GM12878 (cell line): Measurements from ENCODE around the gene SHISA7. TPM values are rescaled to one million over a fixed set of nuclear protein-coding genes. Genes with fewer than 3 reads are reported as not detected.

Source experiments
- BMI1 ChIP-seq: fragments of 450-650 bp; IDR thresholded peaks from 2 replicates; pipeline ENCODE4 v1.6.1; 2016; ENCODE audit warnings: mild to moderate bottlenecking, moderate library complexity, borderline replicate concordance
- CEBPZ ChIP-seq: fragments of 150-350 bp; IDR thresholded peaks from 2 replicates; pipeline ENCODE4 v1.6.1; 2016; ENCODE audit warnings: low read depth, low read length
- CHD4 ChIP-seq: fragments of 200-600 bp; sonication (generic); IDR thresholded peaks from 2 replicates; pipeline ENCODE4 v1.6.1; 2016; ENCODE audit warnings: mild to moderate bottlenecking
- CREM ChIP-seq: IDR thresholded peaks from 2 replicates; pipeline ENCODE4 v1.6.1; 2014; ENCODE audit warnings: antibody characterized with exemption, low read depth
- ELK1 ChIP-seq: IDR thresholded peaks from 2 replicates; pipeline ENCODE4 v1.6.1; 2012; ENCODE audit warnings: low read depth, low read length, improper control_type of control experiment
- HDAC2 ChIP-seq: fragments of 200-600 bp; sonication (generic); IDR thresholded peaks from 2 replicates; pipeline ENCODE4 v1.6.1; 2017
- HDAC6 ChIP-seq: fragments of 200-600 bp; sonication (generic); IDR thresholded peaks from one replicate; pipeline ENCODE4 v1.8.0; 2017; ENCODE audit warnings: antibody characterized with exemption; ENCODE audit not compliant: unreplicated experiment
- HSF1 ChIP-seq: fragments of 150-350 bp; IDR thresholded peaks from 2 replicates; pipeline ENCODE4 v1.6.1; 2014; ENCODE audit warnings: mild to moderate bottlenecking, low read depth, low read length
- KLF5 ChIP-seq: fragments of 450-650 bp; IDR thresholded peaks from 2 replicates; pipeline ENCODE4 v1.6.1; 2014; ENCODE audit warnings: mild to moderate bottlenecking; ENCODE audit not compliant: partially characterized antibody
- MYC ChIP-seq: IDR thresholded peaks from 2 replicates; pipeline ENCODE4 v1.6.1; 2011; ENCODE audit warnings: mild to moderate bottlenecking, low read length, moderate library complexity, inconsistent platforms; ENCODE audit not compliant: insufficient read depth, insufficient replicate concordance, insufficient read length, severe bottlenecking
- NFYA ChIP-seq: IDR thresholded peaks from 2 replicates; pipeline ENCODE4 v1.6.1; 2011; ENCODE audit warnings: low read depth, mild to moderate bottlenecking, low read length, improper control_type of control experiment, borderline replicate concordance
- PAX8 ChIP-seq: fragments of 450-650 bp; IDR thresholded peaks from 2 replicates; pipeline ENCODE4 v1.6.1; 2017; ENCODE audit warnings: mild to moderate bottlenecking, moderate library complexity
- PBX3 ChIP-seq: IDR thresholded peaks from 2 replicates; pipeline ENCODE4 v1.6.1; 2011; ENCODE audit warnings: mild to moderate bottlenecking, low read depth, low read length, moderate library complexity; ENCODE audit not compliant: insufficient replicate concordance
- POLR2A ChIP-seq: IDR thresholded peaks from 2 replicates; pipeline ENCODE4 v1.6.1; 2011; ENCODE audit warnings: low read depth, mild to moderate bottlenecking, low read length
- RB1 ChIP-seq: fragments of 450-650 bp; formaldehyde crosslinking; IDR thresholded peaks from 2 replicates; pipeline ENCODE4 v1.6.1; 2017; ENCODE audit warnings: mild to moderate bottlenecking, borderline replicate concordance
- SIN3A ChIP-seq: IDR thresholded peaks from 2 replicates; pipeline ENCODE4 v1.6.1; 2012; ENCODE audit warnings: low read depth, low read length, improper control_type of control experiment
- SMAD5 ChIP-seq: IDR thresholded peaks from 2 replicates; pipeline ENCODE4 v1.6.1; 2016; ENCODE audit warnings: antibody characterized with exemption, low read depth
- SMARCA5 ChIP-seq: fragments of 450-650 bp; IDR thresholded peaks from 2 replicates; pipeline ENCODE4 v1.6.1; 2017; ENCODE audit warnings: mild to moderate bottlenecking
- SRF ChIP-seq, 2 experiments: IDR thresholded peaks; 2 replicates each; pipeline ENCODE4 v1.6.1; 2011; ENCODE audit warnings: low read depth in 2 of 2, low read length in 2 of 2, mild to moderate bottlenecking in 1 of 2, moderate library complexity in 1 of 2
- STAT1 ChIP-seq: fragments of 450-650 bp; conservative IDR thresholded peaks from 2 replicates; pipeline ENCODE4 v1.6.1; 2014; ENCODE audit warnings: antibody characterized with exemption, mild to moderate bottlenecking
- SUPT20H ChIP-seq: IDR thresholded peaks from 2 replicates; pipeline ENCODE4 v1.6.1; 2011; ENCODE audit warnings: low read depth, mild to moderate bottlenecking, low read length, moderate library complexity, borderline replicate concordance; ENCODE audit not compliant: control insufficient read depth
- TCF7 ChIP-seq: IDR thresholded peaks from 2 replicates; pipeline ENCODE4 v1.6.1; 2014; ENCODE audit warnings: antibody characterized with exemption, borderline replicate concordance
- ZNF274 ChIP-seq: IDR thresholded peaks from one replicate; pipeline ENCODE4 v1.8.0; 2011; ENCODE audit not compliant: insufficient read length, insufficient read depth
- ZNF384 ChIP-seq: IDR thresholded peaks from 2 replicates; pipeline ENCODE4 v1.6.1; 2012; ENCODE audit warnings: low read depth, mild to moderate bottlenecking, low read length, improper control_type of control experiment, borderline replicate concordance
- ZZZ3 ChIP-seq: IDR thresholded peaks from 2 replicates; pipeline ENCODE4 v1.6.1; 2011; ENCODE audit warnings: low read depth; ENCODE audit not compliant: control insufficient read depth, insufficient read length
- polyA plus RNA-seq, 11 experiments: library from polyadenylated mRNA; depleted of rRNA in 4 of 11; unstranded in 6 of 11; stranded (reverse) in 5 of 11; fragments of >200 nt; fragmentation: Nextera tagmentation in 4 of 11; fragmentation: Illumina TruSeq in 1 of 11; extraction: Ambion mirVana in 4 of 11; extraction: Trizol in 1 of 11; gene quantifications; 1 replicate in 1 of 11; 2 replicates in 10 of 11; pipeline versions ENCODE4 v1.2.1 to v1.2.3, GENCODE V29; 2011 to 2016; ENCODE audit warnings: inconsistent platforms in 2 of 11, missing spikeins in 2 of 11, low read depth in 1 of 11
- total RNA-seq, 4 experiments: library from RNA; depleted of rRNA in 3 of 4; stranded (reverse); fragments of >200 nt in 3 of 4; fragmentation: Illumina TruSeq in 1 of 4; extraction: Trizol in 1 of 4; gene quantifications; 2 replicates each; pipeline versions ENCODE4 v1.2.1 to v1.2.3, GENCODE V29; 2013 to 2021

Gene SHISA7
- total and polyA plus RNA-seq, 10 of the 15 experiments (the other 5 are each of a cell fraction or from before 2014, with no cell fraction given): 0.03 TPM; not detected in 9

- TF ChIP-seq ELK1 (no peak), SRF (IDR thresholded peaks at IDR 0.05; ENCODE audit: low read depth in 2 of 2, low read length in 2 of 2) (no peak), HSF1 (no peak), PBX3 (peak; percentile 97), TCF7 (no peak), PAX8 (no peak), POLR2A (peak; percentile 96), ZNF384 (no peak), SIN3A (no peak), SUPT20H (no peak), NFYA (peak; percentile 41), SMARCA5 (peak; percentile 99), CEBPZ (peak; percentile 92), CREM (peak; percentile 75), BMI1 (no peak), MYC (peak; percentile 80), ZZZ3 (no peak), HDAC6 (no peak), HDAC2 (no peak), KLF5 (peak; percentile 62), RB1 (peak; percentile 63; the same call in 1 of the 2 replicates), ZNF274 (no peak), SMAD5 (peak; percentile 36; the same call in 1 of the 2 replicates), CHD4 (no peak), STAT1 (0 out of 2 replicates have a peak, but pooled peaks have one; percentile 72)
Observed at GRCh38 chr19:55461259-55461973, 18.3 kb upstream of the SHISA7 start, which contains the start of gene ISOC2 (continued).
